Uterus (tissue), 2 donors: Measurements from ENCODE around the gene HMGB2.

Source experiments
- CTCF ChIP-seq, 4 experiments: fragments of 200-600 bp in 2 of 4; fragments of 450-650 bp in 2 of 4; sonication (generic) in 2 of 4; IDR thresholded peaks; one replicate each; pipeline ENCODE4 v1.5.1; 2016 to 2019; ENCODE audit warnings: antibody characterized with exemption in 4 of 4, mild to moderate bottlenecking in 2 of 4, moderate library complexity in 1 of 4
- POLR2A ChIP-seq, 2 donors: fragments of 450-650 bp; IDR thresholded peaks; one replicate each; pipeline ENCODE4 v1.6.1; 2016; ENCODE audit warnings: antibody characterized with exemption in 2 of 2, mild to moderate bottlenecking in 1 of 2, moderate library complexity in 1 of 2

DNA sequence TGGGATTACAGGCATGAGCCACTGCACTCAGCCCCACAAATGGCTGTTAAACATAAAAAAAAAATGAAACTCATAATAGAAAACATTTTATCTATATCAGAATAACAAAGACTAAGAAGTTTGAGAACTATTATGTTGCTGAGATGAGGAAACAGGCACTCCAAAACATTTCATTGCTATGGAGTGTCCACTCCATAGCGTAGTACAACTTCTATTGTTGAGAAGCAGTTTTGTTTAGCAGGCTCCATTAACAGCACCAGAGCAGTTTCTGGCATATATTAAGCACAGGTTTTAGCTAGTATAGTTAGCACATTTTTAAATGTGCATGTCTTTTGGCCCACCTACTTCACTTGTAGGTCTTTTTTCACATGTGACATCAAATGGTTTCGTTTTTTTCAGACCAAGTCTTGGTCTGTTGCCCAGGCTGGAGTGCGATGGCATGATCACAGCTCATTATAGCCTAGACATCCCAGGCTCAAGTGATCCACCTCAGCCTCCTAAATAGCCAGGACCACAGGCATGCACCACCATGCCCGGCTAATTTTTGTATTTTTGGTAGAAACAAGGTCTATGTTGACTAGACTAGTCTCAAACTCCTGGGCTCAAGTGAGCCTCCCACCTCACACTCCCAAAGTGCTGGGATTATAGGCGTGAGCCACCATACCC lies 5.8 kb downstream of the HMGB2 start:
- TF ChIP-seq POLR2A (IDR thresholded peaks at IDR 0.05) (no peak), CTCF (IDR thresholded peaks at IDR 0.05) (no peak)
